CD4-positive, alpha-beta T cell treated with Interleukin-10 for 1 hour (primary cell): ENCODE measurements around the gene KIAA0825.
"Not testable (repeated sequence)": the region's sequence is repeated elsewhere in the genome, so short reads cannot be mapped to it uniquely, and the experiment has no call there.

ENCODE experiments used
- DNase-seq: peaks from one replicate; pipeline ENCODE4 v3.0.0-alpha.2; 2020

The KIAA0825 gene

GRCh38 chr5:94367900-94368299 is 250.5 kb downstream of the KIAA0825 start:
- no peak for DNase-seq

- DNase-seq, result no peak
Observed at GRCh38 chr5:94366811-94367210, 251.6 kb downstream of the KIAA0825 start.

- no peak for DNase-seq
Observed at GRCh38 chr5:94362857-94363256, 255.5 kb downstream of the KIAA0825 start.

- DNase-seq, result no peak
Observed at GRCh38 chr5:94361832-94362796, 256.3 kb downstream of the KIAA0825 start.

GRCh38 chr5:94361161-94361560 is 257.2 kb downstream of the KIAA0825 start:
- no peak for DNase-seq

- DNase-seq, result no peak
Observed at GRCh38 chr5:94360382-94361130, 257.8 kb downstream of the KIAA0825 start.

- no peak for DNase-seq
Observed at GRCh38 chr5:94359880-94360279, 258.5 kb downstream of the KIAA0825 start.

GRCh38 chr5:94355811-94356210 is 262.6 kb downstream of the KIAA0825 start:
- DNase-seq, result no peak

- DNase-seq, result not testable (repeated sequence)
Observed at GRCh38 chr5:94354837-94355485, 263.4 kb downstream of the KIAA0825 start.

GRCh38 chr5:94353605-94354004 is 264.8 kb downstream of the KIAA0825 start:
- DNase-seq, result no peak

- no peak for DNase-seq
Observed at GRCh38 chr5:94347130-94347529, 271.3 kb downstream of the KIAA0825 start.

- no peak for DNase-seq
Observed at GRCh38 chr5:94345257-94345656, 273.1 kb downstream of the KIAA0825 start.

- no peak for DNase-seq
Observed at GRCh38 chr5:94337617-94338016, 280.8 kb downstream of the KIAA0825 start.

GRCh38 chr5:94335936-94336335 is 282.5 kb downstream of the KIAA0825 start:
- no peak for DNase-seq

GRCh38 chr5:94329115-94329514 is 289.3 kb downstream of the KIAA0825 start:
- no peak for DNase-seq

- no peak for DNase-seq
Observed at GRCh38 chr5:94326586-94326985, 291.8 kb downstream of the KIAA0825 start.

- no peak for DNase-seq
Observed at GRCh38 chr5:94316916-94317838, 301.2 kb downstream of the KIAA0825 start.

- no peak for DNase-seq
Observed at GRCh38 chr5:94314460-94315131, 303.8 kb downstream of the KIAA0825 start.

GRCh38 chr5:94313696-94314095 is 304.7 kb downstream of the KIAA0825 start:
- no peak for DNase-seq

- DNase-seq, result no peak
Observed at GRCh38 chr5:94313188-94313587, 305.2 kb downstream of the KIAA0825 start.

- DNase-seq, result no peak
Observed at GRCh38 chr5:94312298-94312697, 306.1 kb downstream of the KIAA0825 start.

GRCh38 chr5:94310833-94311232 is 307.6 kb downstream of the KIAA0825 start:
- no peak for DNase-seq
